ENCODE data around the gene RPL15.

DNA sequence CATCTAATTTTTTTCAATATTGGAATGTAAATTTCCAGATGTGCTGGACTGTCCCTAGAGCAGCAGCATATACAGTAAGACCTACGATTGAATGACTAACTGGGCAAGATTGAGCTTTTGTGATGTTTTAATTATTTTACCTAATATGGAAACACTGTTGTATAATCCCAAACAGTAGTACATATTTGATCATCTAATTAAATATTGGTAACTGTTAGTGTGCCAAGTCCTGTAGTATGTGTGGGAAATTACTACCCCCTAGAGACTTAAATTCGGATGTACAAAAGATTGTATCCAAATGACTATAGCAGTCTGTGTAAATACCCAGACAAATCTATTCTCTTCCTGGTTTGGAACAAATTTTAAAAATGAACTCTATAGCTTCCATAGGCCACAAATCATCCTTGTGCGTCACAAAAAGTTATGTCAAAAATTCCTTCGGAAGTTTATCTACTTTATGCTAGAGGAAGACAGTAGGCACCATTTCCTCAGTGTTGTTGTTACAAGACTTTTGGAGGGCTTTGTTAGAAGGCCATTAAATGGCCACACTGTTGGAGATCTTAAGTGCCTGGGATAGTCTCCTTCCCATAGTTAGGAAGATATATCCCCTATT, 41.7 kb upstream of the RPL15 start:
- TF ChIP-seq POLR2A (IDR thresholded peaks at IDR 0.05): no peak
- TF ChIP-seq, protein P1, sequence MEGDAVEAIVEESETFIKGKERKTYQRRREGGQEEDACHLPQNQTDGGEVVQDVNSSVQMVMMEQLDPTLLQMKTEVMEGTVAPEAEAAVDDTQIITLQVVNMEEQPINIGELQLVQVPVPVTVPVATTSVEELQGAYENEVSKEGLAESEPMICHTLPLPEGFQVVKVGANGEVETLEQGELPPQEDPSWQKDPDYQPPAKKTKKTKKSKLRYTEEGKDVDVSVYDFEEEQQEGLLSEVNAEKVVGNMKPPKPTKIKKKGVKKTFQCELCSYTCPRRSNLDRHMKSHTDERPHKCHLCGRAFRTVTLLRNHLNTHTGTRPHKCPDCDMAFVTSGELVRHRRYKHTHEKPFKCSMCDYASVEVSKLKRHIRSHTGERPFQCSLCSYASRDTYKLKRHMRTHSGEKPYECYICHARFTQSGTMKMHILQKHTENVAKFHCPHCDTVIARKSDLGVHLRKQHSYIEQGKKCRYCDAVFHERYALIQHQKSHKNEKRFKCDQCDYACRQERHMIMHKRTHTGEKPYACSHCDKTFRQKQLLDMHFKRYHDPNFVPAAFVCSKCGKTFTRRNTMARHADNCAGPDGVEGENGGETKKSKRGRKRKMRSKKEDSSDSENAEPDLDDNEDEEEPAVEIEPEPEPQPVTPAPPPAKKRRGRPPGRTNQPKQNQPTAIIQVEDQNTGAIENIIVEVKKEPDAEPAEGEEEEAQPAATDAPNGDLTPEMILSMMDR (IDR thresholded peaks at IDR 0.05): no peak
